HUES64 (cell line): ENCODE data around the gene RARB.
A peak's percentile ranks its signal among the peaks of the same experiment; 100 is the strongest.

ENCODE experiments used
- H3K27ac ChIP-seq: 2 replicates; pipeline ENCODE4 v1.7.0; 2013; ENCODE audit warnings: low read depth, low read length, inconsistent platforms
- H3K27me3 ChIP-seq: 2 replicates; pipeline ENCODE4 v1.6.1; 2013; ENCODE audit warnings: mild to moderate bottlenecking, low read length; ENCODE audit not compliant: insufficient read depth
- H3K36me3 ChIP-seq: 2 replicates; pipeline ENCODE4 v1.6.1; 2013; ENCODE audit warnings: mild to moderate bottlenecking, low read length; ENCODE audit not compliant: insufficient read depth
- H3K4me1 ChIP-seq: 2 replicates; pipeline ENCODE4 v1.6.1; 2013; ENCODE audit warnings: mild to moderate bottlenecking, low read length, moderate library complexity; ENCODE audit not compliant: insufficient read depth
- H3K4me3 ChIP-seq: 2 replicates; pipeline ENCODE4 v1.5.1; 2013; ENCODE audit warnings: mild to moderate bottlenecking, low read length, moderate library complexity
- H3K9ac ChIP-seq: 2 replicates; pipeline ENCODE4 v1.6.1; 2013; ENCODE audit warnings: mild to moderate bottlenecking, low read depth, low read length
- H3K9me3 ChIP-seq: 2 replicates; pipeline ENCODE4 v1.6.1; 2013; ENCODE audit warnings: low read depth, low read length; ENCODE audit not compliant: insufficient read depth
- WGBS: fragments of 150-250, 120-280 bp; methylation state at CpG from one replicate; pipeline ENCODE4 v1.1.7; 2013; ENCODE audit warnings: missing lambda C conversion rate; 5-methylcytosine and 5-hydroxymethylcytosine counted together

Gene RARB

DNA sequence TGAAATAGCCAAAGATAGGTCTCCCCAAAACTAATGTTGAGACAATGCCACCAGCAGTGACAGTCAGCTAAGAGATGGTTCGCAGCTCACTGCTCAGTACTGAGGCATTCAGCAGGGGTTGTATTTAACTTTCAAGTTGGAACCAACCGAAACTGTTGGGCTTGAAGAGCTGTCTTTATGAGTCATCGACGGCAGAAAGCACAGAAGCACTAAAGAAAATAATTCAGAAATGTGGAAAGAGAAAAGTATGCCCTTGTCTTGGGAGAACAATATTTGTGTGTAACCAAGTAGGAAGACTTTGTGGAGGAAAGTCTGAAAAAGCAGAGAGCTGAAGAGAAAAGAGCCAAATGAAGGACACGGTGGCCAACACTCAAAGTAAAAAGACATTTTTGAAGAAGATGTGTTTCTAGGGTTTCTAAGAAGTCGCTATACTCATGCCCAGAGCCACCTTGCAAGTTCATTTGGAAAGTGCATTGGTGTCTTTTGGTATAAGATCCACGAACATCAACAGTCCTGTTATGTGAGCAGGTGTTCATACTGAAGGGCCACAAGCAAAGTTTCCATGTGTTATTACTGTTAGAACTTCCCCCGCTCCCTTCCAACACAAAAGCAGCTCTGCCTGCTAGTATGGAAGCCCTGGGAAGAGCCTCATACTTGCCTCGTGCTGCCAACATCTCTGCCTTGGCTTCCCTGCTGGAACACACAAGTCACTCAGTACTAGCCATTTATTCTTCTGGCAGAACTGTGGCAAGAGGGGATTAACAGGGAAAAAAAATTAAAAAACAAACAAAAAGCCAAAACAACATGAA lies 4.1 kb upstream of the RARB start:
- Histone ChIP-seq H3K4me3 (no peak overlapping the region), H3K9me3 (no peaks in the 10 kb centered on the region), H3K9ac (no peak overlapping the region), H3K36me3 (no peaks in the 10 kb centered on the region), H3K27ac (0 out of 2 replicates have a peak overlapping the region, but pooled peaks have one; percentile 17), H3K4me1 (peaks cover 72% of the 10 kb centered on the region), H3K27me3 (peaks cover 9% of the 10 kb centered on the region; the same call in 1 of the 2 replicates)
- WGBS, result 56% methylated on average over 9 of the region's 9 CpGs

DNA sequence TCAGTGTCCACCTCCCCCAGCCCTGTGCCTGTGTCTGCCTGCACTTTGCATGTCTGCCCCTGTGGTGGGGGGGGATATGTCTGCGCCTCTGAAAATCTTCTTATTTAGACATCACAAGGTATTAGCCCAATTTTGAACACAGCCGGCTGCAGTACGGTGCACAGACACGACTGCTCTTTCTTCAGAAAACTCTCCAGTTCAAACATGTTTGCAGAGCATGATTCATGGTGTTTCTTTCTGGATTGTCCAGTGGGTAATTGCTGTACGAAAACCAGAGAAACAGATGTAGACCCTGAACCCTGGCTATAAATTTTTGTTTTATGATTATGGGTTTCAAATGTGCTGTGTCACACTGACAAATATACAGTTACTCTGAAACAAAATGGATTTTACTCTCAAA lies 3.4 kb upstream of the RARB start:
- Histone ChIP-seq H3K9ac (no peak overlapping the region; the same call in 1 of the 2 replicates), H3K27me3 (peaks cover 9% of the 10 kb centered on the region; the same call in 1 of the 2 replicates), H3K27ac (no peak overlapping the region), H3K36me3 (no peaks in the 10 kb centered on the region), H3K9me3 (no peaks in the 10 kb centered on the region), H3K4me1 (peaks cover 72% of the 10 kb centered on the region), H3K4me3 (no peak overlapping the region)
- WGBS, result 91% methylated on average over 4 of the region's 5 CpGs

DNA sequence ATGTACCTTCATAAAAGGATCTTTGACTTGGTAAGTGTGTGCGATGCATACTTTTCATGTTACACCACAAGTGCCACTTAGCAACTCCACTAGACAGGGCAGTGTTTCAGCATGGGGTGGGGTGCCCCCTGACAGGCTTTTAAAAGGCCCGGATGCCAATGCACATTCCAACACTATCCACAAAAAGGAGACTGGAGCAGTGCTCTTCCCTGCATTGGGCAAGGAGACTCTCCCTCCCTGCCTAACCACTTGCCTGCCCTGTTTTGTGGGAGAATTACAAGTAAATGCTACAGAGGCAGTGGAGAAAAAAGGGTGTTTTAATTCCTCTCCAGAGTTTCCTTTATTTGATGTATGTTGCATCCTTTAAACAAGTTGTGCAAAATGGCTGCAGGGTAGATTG lies 1.7 kb upstream of the RARB start:
- Histone ChIP-seq H3K27ac (no peak overlapping the region), H3K9ac (no peak overlapping the region), H3K27me3 (peaks cover 9% of the 10 kb centered on the region; the same call in 1 of the 2 replicates), H3K36me3 (no peaks in the 10 kb centered on the region), H3K9me3 (no peaks in the 10 kb centered on the region), H3K4me1 (peaks cover 75% of the 10 kb centered on the region), H3K4me3 (no peak overlapping the region)
- 33% methylated on average over 2 of the region's 2 CpGs for WGBS

GRCh38 chr3:25427155-25427554 lies 908 bp upstream of the RARB start:
- Histone ChIP-seq H3K27ac (no peak overlapping the region), H3K4me1 (peaks cover 77% of the 10 kb centered on the region), H3K4me3 (peak overlapping the region; percentile 61), H3K9me3 (no peaks in the 10 kb centered on the region), H3K36me3 (no peaks in the 10 kb centered on the region), H3K27me3 (peaks cover 9% of the 10 kb centered on the region; the same call in 1 of the 2 replicates), H3K9ac (no peak overlapping the region)
- 90% methylated on average over 2 of the region's 2 CpGs for WGBS

- Histone ChIP-seq H3K4me1 (peaks cover 80% of the 10 kb centered on the region), H3K9ac (no peak overlapping the region; the same call in 1 of the 2 replicates), H3K27ac (peak overlapping the region; percentile 42; the same call in 1 of the 2 replicates), H3K9me3 (no peaks in the 10 kb centered on the region), H3K36me3 (no peaks in the 10 kb centered on the region), H3K4me3 (peak overlapping the region; percentile 61), H3K27me3 (peaks cover 9% of the 10 kb centered on the region; the same call in 1 of the 2 replicates)
- WGBS, result 7% methylated on average over 13 of the region's 13 CpGs
Measured at GRCh38 chr3:25427563-25427941, 511 bp upstream of the RARB start.

DNA sequence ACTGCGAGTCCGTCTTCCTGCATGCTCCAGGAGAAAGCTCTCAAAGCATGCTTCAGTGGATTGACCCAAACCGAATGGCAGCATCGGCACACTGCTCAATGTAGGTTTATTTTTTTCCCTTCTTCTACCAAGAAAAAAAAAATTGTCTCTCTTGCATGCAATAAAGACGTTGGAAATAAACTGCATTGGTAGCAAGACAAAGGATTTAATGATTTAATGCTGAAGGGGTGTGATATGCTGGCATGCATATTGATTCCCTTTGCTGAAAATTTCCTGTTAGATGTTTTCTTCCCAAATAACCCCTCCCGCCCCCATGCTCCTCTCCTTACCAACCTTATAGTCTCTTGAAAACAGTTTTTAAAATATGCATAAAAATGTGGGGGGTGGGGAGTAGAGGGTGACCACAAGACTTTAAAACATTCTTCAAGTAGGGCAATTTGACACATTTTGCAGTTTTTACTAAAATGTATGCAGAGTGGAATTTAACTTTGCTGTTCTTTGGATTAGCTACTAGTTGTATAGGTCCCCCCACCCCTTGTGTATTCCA lies 799 bp downstream of the RARB start:
- 33% methylated on average over 5 of the region's 6 CpGs for WGBS
- peaks cover 78% of the 10 kb centered on the region for H3K4me1 ChIP-seq
- H3K36me3 ChIP-seq, result no peaks in the 10 kb centered on the region
- H3K9ac ChIP-seq, result no peak overlapping the region
- no peaks in the 10 kb centered on the region for H3K9me3 ChIP-seq
- peaks cover 9% of the 10 kb centered on the region; the same call in 1 of the 2 replicates for H3K27me3 ChIP-seq
- H3K27ac ChIP-seq, result no peak overlapping the region
- H3K4me3 ChIP-seq, result peak overlapping the region; percentile 61

DNA sequence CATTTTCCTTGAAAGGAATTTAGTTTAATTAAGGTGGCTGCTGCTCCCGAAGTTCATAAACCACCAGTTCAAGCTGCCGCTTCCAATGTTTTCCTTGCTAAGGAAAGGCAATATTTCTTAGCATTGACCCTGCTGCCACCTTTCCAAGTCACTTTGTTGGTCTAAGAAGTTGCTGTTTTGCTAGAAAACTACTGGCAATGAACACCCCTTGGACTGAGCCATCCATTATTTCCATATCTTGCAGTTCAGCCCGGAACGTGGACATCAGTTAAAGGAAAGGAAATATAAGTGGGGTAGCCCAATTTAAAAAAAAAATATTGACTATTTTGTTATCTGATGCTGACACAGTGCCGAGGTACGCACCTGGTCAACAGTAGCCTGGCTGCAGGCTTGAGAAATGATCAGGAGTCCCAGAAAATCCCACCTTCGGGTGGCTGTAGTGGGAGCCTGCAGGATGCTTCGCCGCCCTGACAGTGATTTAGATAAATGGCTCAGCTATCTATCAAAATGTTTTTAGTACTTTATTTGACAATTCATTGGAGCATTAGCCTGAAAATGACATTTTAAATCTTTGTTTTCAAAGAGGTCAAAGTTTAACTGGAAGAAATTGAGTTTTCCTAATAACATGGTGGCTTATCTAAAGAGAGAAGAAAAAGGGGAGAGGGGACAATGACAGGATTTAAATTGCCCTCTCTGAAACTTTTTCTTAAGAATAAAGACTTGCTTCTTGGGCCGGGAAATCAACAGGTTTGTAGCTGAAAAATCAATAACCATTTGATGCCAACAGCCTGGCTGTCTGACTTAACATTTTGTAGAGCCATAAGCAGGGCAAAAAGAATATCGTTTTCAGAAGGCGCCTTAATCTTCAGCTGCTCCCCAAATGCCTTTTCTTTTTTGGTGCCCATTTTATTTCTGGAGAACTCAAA lies 1.6 kb downstream of the RARB start:
- Histone ChIP-seq H3K4me3 (peak overlapping the region; percentile 61), H3K9ac (no peak overlapping the region), H3K36me3 (no peaks in the 10 kb centered on the region), H3K27me3 (peaks cover 9% of the 10 kb centered on the region; the same call in 1 of the 2 replicates), H3K4me1 (peaks cover 73% of the 10 kb centered on the region), H3K27ac (peak overlapping the region; percentile 2; the same call in 1 of the 2 replicates), H3K9me3 (no peaks in the 10 kb centered on the region)
- 58% methylated on average over 12 of the region's 12 CpGs for WGBS

- Histone ChIP-seq H3K4me1 (peaks cover 66% of the 10 kb centered on the region), H3K27me3 (peaks cover 9% of the 10 kb centered on the region; the same call in 1 of the 2 replicates), H3K4me3 (0 out of 2 replicates have a peak overlapping the region, but pooled peaks have one; percentile 61), H3K9me3 (no peaks in the 10 kb centered on the region), H3K36me3 (no peaks in the 10 kb centered on the region), H3K9ac (no peak overlapping the region), H3K27ac (peak overlapping the region; percentile 2; the same call in 1 of the 2 replicates)
- 45% methylated on average over 5 of the region's 5 CpGs for WGBS
Measured at GRCh38 chr3:25430287-25430934, 2.3 kb downstream of the RARB start.

- H3K9me3 ChIP-seq, result no peaks in the 10 kb centered on the region
- WGBS, result 86% methylated on average over 3 of the region's 6 CpGs
- peaks cover 65% of the 10 kb centered on the region for H3K4me1 ChIP-seq
- no peak overlapping the region for H3K9ac ChIP-seq
- peaks cover 9% of the 10 kb centered on the region; the same call in 1 of the 2 replicates for H3K27me3 ChIP-seq
- no peak overlapping the region for H3K4me3 ChIP-seq
- no peak overlapping the region for H3K27ac ChIP-seq
- H3K36me3 ChIP-seq, result no peaks in the 10 kb centered on the region
Measured at GRCh38 chr3:25430935-25431770, 3.1 kb downstream of the RARB start.
